Breast epithelium (tissue), 3 donors: ENCODE results near the gene TMEM41B.

Source experiments
- CTCF ChIP-seq, 3 donors: fragments of 450-650 bp; IDR thresholded peaks; one replicate each; pipeline ENCODE4 v1.5.1; 2016 to 2017; ENCODE audit warnings: antibody characterized with exemption in 3 of 3, mild to moderate bottlenecking in 3 of 3, moderate library complexity in 3 of 3
- POLR2A ChIP-seq: fragments of 450-650 bp; IDR thresholded peaks from one replicate; pipeline ENCODE4 v1.6.1; 2016; ENCODE audit warnings: antibody characterized with exemption, mild to moderate bottlenecking, moderate library complexity
- POLR2AphosphoS5 ChIP-seq, 3 donors: sonication (generic); formaldehyde crosslinking; IDR thresholded peaks; one replicate each; pipeline ENCODE4 v1.6.1; 2017; ENCODE audit warnings: antibody characterized with exemption in 3 of 3

- no peak for TF ChIP-seq POLR2A
- no peak for TF ChIP-seq CTCF (IDR thresholded peaks at IDR 0.05)
- no peak for TF ChIP-seq POLR2AphosphoS5 (IDR thresholded peaks at IDR 0.05)
These were observed 20.7 kb downstream of the TMEM41B start for GRCh38 chr11:9293646-9294045.
